ENCODE results near the gene CDC123.

GRCh38 chr10:12250181-12250580 is 54.2 kb downstream of the CDC123 start:
- TF ChIP-seq, protein P1, sequence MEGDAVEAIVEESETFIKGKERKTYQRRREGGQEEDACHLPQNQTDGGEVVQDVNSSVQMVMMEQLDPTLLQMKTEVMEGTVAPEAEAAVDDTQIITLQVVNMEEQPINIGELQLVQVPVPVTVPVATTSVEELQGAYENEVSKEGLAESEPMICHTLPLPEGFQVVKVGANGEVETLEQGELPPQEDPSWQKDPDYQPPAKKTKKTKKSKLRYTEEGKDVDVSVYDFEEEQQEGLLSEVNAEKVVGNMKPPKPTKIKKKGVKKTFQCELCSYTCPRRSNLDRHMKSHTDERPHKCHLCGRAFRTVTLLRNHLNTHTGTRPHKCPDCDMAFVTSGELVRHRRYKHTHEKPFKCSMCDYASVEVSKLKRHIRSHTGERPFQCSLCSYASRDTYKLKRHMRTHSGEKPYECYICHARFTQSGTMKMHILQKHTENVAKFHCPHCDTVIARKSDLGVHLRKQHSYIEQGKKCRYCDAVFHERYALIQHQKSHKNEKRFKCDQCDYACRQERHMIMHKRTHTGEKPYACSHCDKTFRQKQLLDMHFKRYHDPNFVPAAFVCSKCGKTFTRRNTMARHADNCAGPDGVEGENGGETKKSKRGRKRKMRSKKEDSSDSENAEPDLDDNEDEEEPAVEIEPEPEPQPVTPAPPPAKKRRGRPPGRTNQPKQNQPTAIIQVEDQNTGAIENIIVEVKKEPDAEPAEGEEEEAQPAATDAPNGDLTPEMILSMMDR (conservative IDR thresholded peaks at IDR 0.05; ENCODE audit: low read depth in 2 of 2) = no peak
- TF ChIP-seq EZH2phosphoT487 (IDR thresholded peaks at IDR 0.05; ENCODE audit: unreplicated experiment) (no peak), EZH2 (IDR thresholded peaks at IDR 0.05; ENCODE audit: low read depth, unreplicated experiment) (no peak), POLR2AphosphoS5 (IDR thresholded peaks at IDR 0.05; ENCODE audit: low read depth) (no peak), STAT1 (IDR thresholded peaks at IDR 0.05; ENCODE audit: unreplicated experiment) (no peak), ZNF114 (CRISPR knock-in tag; IDR thresholded peaks at IDR 0.05) (no peak), JUNB (IDR thresholded peaks at IDR 0.05; ENCODE audit: unreplicated experiment) (no peak), ZNF331 (CRISPR knock-in tag; IDR thresholded peaks at IDR 0.05; ENCODE audit: low read depth) (no peak), CREB1 (CRISPR knock-in tag; IDR thresholded peaks at IDR 0.05; ENCODE audit: low read depth) (no peak)
- TF ChIP-seq, protein P2, sequence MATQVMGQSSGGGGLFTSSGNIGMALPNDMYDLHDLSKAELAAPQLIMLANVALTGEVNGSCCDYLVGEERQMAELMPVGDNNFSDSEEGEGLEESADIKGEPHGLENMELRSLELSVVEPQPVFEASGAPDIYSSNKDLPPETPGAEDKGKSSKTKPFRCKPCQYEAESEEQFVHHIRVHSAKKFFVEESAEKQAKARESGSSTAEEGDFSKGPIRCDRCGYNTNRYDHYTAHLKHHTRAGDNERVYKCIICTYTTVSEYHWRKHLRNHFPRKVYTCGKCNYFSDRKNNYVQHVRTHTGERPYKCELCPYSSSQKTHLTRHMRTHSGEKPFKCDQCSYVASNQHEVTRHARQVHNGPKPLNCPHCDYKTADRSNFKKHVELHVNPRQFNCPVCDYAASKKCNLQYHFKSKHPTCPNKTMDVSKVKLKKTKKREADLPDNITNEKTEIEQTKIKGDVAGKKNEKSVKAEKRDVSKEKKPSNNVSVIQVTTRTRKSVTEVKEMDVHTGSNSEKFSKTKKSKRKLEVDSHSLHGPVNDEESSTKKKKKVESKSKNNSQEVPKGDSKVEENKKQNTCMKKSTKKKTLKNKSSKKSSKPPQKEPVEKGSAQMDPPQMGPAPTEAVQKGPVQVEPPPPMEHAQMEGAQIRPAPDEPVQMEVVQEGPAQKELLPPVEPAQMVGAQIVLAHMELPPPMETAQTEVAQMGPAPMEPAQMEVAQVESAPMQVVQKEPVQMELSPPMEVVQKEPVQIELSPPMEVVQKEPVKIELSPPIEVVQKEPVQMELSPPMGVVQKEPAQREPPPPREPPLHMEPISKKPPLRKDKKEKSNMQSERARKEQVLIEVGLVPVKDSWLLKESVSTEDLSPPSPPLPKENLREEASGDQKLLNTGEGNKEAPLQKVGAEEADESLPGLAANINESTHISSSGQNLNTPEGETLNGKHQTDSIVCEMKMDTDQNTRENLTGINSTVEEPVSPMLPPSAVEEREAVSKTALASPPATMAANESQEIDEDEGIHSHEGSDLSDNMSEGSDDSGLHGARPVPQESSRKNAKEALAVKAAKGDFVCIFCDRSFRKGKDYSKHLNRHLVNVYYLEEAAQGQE (IDR thresholded peaks at IDR 0.05; ENCODE audit: unreplicated experiment) = no peak
- TF ChIP-seq, protein P3, sequence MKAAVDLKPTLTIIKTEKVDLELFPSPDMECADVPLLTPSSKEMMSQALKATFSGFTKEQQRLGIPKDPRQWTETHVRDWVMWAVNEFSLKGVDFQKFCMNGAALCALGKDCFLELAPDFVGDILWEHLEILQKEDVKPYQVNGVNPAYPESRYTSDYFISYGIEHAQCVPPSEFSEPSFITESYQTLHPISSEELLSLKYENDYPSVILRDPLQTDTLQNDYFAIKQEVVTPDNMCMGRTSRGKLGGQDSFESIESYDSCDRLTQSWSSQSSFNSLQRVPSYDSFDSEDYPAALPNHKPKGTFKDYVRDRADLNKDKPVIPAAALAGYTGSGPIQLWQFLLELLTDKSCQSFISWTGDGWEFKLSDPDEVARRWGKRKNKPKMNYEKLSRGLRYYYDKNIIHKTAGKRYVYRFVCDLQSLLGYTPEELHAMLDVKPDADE (IDR thresholded peaks at IDR 0.05) = no peak

Data from GM23338 (cell line).